Activated effector memory CD4-positive, alpha-beta T cell treated with anti-CD3 and anti-CD28 coated beads, Interleukin-2, amount 50 U/mL, for 16 hours (primary cell): ENCODE data around the gene NEDD9.

Experiments
- DNase-seq: peaks from one replicate; pipeline ENCODE4 v3.0.0-alpha.2; 2020

The NEDD9 gene

DNA sequence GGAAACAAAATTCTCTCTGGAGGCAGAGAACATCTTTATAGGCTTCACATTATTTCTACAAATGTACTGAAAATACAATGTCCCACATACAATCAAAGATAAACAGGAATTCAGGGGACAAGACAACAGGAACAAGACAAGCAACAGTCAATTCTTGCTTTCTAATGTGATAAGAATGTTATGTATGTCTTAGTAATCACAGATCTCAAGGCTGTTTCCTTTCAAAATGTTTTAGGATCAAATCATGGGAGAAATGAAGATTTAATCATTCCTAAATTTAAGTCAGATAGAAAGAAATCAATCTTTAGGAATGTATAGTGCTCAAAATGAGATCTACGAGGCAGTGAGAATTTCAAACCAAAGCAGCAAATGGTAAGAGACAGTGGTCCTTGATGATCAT is 32.1 kb downstream of the NEDD9 start:
- DNase-seq, result no peak

DNA sequence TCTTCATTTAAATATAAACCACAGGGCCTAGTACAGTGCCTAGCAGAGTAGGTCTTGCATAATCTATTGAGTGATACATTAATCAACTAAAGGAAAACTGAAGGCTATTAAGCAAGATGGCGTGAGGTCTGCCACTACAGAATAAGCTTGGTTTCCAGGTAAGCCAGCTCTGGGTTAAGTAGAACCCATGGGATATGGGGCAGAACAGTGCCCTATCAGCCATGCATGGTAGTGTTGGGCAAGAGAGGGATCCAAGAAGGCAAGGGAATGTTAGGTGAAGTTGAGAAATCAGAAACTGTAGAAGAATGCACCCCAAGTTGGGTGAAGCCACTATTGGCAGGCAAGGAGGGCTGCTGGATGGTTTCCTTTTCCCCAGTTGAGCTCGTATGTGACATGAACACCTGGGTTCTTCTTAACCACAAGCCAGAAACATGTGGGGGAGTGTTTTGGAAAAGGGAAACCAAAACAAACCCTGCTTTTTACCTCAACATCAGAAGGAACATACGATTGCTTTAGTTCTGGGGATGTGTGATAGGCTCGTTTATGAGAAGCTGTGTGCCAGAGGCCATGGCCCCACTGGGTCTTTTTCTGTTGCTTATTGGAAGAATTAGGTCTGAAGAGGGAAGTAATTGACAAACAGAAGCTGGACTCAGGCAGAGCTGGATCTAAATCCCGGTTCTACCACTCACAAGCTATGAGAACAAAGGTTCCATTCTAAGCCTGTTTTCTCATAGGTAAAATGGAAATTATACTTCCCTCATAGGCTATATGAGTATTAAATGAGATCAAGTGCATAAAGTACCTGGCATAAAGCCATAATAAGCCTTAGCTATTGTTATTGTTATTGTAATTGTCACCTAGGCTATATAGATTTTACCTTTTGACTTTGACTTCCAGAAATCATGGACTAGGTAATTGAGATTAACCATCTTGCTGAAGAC is 33.5 kb downstream of the NEDD9 start:
- no peak for DNase-seq

DNA sequence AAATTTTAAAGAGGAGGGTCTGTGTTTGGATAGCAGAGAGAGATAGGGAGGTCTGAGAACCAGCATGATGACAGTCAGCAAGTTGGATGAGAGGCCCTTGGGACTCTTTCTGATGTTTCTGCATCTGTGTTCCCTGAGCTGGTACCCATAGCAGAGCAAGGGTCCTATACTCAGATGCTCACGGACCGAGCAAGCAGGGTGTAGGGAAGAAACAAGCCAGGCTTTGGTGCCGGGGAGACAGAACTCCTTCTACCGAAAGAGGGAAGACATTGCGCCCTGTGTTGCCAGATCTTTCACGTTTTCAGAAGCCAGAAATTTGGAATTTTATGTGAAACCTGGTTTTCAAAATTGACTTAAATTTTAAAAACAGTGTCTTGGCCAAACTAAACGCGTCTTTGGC is 34.6 kb downstream of the NEDD9 start:
- no peak for DNase-seq

DNA sequence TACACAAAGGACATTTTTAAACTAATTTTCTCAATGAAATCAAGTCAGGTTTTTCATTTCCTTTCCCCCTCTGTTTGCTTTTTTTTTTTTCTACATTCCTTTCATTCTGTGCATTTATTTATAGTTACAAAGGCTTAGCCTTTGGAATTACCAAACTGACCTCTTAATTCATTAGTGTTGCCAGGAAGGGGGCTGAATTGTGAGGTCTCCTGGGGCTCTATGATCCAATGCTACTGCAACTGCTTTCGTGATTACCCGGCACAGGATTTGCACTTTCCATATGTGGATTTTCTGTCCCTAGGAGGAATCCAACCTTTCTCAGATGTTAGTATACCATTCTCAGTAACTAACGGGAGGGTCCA is 35.3 kb downstream of the NEDD9 start:
- no peak for DNase-seq

DNA sequence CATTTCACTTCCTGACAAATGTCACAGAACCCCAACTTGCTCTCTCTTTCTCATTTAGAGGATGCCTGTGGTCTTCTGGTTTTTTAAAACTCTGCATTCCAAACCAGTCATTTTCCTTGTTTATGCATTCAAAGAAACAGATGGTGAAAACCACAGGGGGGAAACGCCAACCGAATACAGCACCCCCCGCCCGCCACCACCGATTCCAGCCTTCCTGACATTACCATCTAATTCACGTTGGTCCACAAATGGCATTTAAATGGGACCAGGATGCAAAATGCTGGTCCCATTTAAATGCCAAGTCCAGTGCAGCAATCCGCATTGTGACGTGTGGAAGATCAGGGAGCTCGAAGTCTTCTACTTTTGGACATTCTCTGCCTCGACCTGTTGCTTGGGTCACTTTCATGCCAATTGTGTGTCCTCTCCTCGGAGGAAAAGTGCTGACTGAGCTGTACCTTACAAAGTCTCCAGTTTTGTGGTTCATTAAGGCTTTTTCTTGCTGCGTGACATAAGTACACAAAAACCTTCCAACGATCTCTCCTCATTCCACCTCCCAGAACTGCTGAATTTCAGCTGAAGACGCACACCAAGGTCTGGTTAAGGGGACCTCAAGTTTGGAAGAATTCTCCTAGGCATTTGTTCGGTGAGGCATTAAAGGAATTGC is 35.8 kb downstream of the NEDD9 start:
- no peak for DNase-seq

DNA sequence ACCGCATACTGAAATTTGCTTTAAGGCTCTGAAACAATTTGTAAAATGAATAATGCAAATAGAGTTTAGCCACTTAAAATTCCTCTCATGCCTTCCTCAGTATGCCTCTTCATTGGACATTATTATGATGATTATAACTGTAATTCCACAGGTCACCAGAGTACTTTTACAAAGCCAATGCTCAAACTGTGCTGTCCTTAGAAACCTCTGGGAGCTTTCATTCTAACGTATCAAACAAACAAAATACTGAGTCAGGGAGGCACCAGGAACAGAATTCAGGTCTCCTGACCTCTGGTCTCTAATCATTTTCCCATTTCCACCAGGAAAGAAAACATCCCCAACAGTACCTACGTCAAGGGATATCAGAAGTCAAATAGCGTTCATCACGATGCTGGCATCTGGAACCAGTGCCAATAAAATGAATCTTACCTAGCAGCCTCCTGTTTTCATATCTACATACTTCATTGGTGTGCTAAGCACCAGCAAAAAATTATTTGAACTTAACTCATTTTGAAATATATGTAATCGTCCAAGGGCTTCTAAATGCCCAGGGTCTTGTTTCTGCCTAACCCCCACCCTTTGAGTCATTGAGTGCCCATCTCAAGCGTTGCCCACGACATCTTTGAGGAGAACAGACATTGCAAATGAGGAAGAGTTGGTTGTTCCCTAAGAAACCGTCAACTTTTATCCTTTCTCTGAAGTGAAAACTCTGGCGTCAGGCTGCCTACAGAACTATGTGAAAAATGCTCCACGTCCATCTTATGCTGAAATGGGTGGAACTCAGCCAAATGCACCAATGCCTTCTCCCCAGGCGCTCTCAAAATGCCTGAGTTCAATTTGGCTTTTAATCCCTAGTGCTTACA is 37.9 kb downstream of the NEDD9 start:
- DNase-seq, result no peak

DNA sequence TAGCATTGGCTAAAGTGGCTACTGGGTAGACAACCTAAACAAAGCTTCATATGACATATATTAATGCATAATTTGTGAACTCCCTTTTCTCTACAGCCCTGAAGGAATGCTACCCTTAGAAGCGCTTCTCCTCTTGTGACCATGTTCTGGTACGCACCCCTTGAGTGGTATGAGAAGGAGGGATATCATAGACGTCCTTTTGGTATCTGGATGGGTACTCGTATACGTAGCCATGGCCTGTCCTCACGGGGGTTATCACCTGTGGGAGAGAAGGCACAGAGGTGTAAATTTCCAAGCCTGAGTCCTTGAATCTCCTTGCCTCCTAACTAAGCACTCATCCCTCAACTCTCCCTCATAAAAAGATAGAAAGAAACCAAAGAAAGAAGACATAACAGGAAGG is 39.0 kb downstream of the NEDD9 start:
- DNase-seq, result no peak

DNA sequence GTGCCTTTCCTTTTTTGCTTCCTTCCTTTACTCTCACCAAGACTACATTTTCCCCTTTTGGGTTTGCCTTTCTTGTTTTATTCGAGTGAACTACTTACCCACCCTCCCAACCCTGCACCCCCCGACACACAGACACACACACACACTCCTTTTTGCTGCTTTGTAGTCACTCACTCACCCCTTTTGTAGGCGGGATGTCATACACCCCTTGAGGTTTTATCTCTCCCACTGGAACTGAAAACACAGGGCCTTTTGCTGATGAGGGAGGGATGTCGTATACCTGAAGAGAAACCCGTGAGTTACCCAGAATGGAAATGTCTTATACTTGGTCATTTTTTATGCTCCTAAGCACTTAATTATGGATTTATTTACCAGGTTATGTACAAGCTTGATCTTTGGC is 40.3 kb downstream of the NEDD9 start:
- DNase-seq, result no peak

DNA sequence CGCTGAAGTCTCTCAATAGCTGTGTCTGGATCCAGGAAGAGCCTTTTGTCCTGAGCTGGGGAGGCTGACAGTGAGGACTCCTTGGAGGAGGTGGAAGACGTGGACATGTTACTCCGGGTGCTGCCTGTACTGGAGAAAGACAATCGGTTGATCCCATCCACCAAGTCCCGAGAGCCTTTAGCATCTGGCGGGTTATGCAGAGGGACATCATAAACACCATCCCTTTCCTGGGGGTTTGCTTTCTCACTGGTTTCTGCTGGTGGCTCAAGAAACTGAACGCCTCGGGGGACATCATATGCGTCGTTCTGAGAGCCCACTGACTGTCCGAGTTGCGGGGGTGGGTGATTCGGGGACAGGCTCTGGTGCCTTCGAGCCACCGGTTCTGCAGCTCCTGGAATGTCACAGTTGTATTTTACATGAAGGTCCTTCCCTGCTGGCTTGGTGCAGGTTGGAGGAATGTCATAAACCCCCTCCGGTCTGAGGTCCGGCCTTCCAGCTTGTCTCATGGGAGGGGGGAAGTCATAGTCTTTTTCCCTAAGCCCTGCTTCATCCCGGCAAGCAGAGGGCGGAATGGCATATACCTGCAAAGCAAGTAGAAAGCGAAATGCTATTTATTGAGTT is 41.7 kb downstream of the NEDD9 start:
- no peak for DNase-seq

DNA sequence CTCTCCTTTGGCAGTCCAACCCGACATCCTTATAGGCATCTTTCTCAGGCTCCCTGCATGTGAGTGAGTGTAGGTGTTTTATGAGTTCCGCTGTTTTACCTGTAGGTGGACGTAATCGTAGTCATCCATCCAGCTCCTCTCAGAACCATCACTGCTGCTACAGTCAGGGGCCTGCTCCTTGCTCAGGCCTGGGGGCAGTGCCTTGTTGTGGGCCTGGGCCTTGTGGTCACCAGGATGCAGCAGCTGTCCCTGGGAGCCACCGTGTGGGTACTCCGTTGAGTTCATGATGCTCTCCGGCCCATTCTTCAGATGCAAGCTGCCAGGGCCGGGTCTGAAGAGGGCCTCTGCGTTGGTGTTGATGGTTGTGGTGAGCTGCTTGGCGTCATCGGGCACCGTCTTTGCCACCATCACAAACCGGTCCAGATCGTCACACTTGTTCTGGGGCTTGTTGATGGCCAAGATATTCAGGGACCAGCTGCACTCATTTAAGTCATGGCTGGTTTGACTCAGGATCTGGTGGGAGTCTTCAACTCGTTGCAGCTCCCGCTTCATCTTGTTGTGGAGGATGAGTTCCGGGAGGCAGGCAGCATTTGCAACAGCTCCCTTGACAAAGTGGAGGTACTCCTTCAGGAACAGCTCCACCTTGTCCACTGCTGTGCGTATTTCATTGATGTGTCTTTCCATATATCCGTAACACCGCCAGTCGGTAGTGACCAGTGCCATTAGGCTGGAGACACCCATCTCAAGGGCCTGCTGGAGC is 42.4 kb downstream of the NEDD9 start:
- DNase-seq, result no peak

DNA sequence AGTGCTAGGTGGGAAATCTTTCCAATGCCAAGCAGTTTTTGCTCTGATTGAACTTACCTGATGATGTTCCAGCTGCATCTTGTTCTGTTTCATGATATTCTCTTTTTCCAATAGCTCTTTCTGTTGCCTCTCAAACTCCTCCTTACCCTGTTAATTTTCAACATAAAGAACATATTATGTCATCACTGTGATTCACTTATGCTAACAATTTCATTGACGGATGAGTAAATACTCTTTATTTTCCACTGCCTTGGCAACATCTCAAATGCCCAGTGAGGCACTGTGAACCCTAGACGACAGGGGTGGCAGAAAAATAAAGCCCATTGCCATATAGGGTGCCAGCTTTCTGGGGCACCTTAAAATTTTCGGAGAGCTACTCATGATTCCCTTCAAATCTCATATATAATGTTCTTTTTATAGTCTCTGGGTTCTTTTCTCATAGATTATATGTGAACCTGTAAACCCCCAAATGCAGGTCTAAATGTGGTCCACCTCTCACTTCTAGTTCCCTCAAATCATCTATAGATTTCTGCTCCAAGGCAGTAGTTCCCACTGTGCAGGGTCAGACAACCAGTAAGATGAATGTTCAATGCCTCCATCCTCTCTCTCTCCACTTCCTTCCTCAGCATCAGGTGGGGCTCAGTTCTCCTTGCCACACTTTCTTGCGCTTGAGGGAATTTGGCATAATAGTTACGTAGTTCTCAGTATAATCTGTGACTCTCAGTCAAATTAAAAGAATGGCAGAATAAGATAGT is 44.1 kb downstream of the NEDD9 start:
- no peak for DNase-seq

DNA sequence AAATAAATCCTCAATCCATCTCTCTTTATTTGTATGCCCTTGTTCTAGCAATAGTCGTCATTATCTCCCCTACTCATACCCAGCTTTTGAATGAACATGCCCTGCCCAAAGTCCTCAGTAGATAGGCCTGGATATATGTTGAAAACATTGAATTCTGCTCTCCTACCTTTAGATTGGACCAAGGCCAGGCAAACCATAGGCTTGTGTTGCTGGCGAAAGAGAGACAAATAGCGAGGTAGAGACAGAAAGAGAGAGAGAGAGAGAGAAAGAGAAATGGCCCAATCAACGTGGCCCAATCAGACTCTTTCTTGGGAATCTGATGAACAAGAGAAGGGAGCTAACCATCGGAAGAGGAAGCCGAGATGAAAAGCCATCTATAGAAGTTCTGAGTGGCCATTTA is 45.2 kb downstream of the NEDD9 start:
- no peak for DNase-seq

DNA sequence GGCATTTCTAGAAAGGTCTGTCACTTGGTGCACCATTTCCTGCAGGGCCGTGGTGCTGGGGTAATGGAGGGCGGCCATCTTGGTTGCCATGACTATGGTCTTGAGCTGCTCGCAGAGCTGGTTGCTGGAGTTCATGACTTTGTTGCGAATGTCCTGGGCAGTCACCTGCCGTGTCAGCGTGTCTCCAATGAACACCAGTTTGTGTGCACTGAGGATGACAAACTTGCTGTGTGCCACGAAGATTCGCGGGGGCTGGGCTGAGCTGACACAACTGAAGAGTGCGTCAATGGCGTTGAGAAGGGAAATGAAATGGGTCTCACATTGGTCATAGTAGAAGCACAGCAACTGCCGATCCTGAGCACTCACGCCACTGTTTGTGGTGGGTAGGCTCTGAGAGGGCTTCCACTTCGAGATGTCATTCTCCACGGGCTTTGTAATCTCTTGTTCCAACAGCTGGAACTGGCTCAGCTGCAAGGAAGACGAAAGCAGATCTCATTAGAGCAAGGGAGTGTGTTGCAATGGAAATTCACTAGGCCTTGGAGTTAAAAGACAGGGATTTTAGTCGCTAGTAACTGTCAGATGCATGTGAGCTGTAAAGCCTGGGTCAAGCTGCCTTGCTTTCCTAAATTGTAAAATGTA is 47.1 kb downstream of the NEDD9 start:
- DNase-seq, result no peak

DNA sequence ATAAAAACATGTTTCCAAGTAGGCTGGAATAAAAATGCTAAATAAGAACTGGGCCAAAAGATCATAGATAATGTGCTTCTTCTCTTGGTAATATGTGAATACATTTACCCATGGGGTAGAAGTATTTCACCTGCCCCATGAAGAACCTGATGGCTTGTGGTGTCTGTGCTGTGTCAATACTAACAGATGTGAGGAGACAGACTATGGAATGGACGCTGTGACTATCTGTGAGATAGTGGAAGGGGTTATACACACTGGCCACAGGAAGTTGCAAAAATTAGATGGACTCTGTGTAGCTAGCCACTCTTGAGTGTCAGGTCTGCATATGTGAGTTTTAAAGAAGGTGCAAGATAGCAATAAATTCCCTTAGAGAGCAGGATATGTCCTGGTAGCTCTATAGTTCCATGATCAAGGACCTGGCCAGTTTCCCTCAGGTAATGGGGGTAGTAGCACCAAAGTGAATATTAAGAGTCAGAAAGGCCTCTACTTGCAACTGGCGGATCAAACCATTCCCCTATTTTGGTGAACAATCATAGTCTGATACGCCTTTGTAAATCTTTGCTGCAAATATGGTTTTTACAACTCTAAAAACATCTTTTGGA is 48.6 kb downstream of the NEDD9 start:
- no peak for DNase-seq

DNA sequence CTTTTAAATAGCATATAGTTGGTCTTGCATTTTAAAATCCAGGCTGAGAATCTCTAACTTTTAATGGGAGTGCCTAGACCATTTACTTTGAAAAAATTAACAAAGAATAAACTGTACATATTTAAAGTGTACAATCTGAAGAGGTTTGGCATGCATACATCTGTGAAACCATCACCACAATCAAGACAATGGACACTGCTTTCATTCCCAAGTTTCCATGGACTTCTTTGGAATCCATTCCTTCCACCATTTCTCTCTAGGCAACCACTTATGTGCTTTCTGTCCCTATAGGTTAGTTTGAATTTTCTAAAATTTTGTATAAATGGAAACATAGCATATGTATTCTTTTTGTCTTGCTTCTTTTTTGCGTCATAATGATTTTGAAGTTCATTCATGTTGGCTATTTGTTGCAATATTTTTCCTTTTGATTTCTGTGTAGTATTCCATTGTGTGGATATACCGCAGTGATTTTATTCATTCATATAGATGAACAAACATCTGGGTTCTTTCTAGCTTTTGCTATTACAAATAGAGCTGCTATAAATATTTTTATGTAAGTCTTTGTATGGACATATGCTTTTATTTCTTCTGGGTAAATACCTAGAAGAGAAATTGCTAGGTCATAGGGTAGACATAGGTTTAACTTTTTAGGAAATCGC is 50.9 kb downstream of the NEDD9 start:
- DNase-seq, result no peak

DNA sequence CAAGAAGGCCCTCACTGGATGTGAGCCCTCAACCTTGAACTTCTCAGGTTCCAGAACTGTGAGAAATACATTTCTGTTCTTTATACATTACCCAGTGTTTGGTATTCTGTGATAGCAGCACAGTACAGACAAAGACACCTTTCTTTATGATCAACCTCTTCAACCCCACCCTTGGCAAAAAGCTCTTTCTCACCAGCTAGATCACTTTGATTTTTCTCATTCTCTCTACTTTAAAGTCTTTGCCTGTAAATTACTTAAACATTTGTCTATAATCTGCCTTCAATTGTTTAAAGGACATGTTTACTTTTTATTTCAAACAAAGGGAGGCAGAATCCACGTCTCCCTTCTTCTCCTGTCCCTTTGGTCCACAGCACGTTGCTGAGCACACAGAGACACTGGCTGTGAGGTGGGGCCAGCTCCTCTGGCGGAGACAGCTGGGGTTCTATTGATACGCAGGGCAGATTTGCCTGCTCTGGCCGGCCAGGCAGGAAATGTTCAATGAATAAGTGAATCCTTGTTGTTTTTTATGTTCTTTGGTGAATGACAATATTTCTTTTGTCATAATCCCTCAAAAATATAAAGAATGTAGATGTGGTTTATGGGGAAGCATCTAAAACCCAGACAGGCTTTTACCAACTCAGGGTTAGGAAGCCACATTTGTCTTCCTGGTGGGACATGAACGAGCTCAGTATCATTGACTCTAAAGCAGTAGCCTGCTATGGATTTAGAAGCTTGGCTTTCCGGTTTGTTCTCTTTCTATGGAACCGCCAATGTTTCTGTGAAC is 52.9 kb downstream of the NEDD9 start:
- DNase-seq, result no peak

DNA sequence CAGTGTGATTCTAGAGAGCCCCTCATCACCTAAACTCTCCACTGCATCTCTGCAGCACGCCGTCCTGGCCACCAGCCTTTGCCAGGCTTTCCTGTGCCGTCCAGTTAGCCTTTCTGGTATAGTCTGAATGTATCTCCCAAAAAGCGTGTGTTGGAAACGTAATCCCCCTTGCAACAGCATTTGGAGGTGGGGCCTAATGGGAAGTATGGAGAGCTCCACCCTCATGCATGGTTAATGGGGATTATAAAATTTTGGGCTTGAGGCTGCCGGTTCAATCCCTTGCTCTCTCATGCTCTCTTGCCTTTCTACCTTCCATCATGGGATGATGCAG is 53.4 kb downstream of the NEDD9 start:
- DNase-seq, result no peak

DNA sequence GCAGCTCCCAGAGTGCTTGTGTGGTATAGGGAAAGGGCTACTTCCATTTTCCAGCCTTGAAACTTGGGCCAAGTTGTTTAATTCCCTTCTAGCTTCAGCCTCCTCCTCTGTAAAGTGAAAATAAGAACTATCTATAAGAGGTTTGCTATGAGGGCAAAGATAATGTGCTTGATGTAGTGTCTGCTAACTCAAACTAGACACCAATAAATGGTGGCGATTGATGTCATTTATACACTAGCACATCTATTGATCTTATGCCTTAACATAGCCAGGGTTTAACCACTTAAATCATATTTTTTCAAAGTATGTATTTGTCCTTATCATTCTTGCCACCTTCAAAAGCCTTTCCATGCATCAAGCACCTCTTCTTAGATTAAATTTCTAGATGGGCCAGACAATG is 55.2 kb downstream of the NEDD9 start:
- no peak for DNase-seq

DNA sequence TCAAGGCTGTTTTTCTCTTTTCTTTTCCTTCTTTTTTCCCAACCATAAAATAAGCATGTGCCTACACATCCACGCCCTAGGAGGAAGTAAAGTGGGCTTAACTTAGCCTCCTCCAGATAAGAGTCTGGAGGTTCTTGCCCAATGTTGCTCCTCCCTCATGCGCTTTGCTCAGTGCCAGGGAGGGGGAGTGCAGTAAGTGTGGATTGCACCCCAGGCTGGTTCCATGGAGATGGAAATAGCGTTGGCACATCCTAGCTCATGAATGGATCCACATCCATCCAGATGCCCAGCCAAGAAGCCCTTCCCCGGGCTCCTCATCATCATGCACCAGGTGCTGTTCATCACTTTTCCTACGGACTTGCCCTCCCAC is 58.2 kb downstream of the NEDD9 start:
- DNase-seq, result no peak
